NCI-H748 (cell line): ENCODE measurements around the gene TUT4.

Experiments used
- DNase-seq: peaks from one replicate; lab custom pipeline; 2025; ENCODE audit not compliant: unreplicated experiment; lab: John Stamatoyannopoulos, UW

The TUT4 gene

DNA sequence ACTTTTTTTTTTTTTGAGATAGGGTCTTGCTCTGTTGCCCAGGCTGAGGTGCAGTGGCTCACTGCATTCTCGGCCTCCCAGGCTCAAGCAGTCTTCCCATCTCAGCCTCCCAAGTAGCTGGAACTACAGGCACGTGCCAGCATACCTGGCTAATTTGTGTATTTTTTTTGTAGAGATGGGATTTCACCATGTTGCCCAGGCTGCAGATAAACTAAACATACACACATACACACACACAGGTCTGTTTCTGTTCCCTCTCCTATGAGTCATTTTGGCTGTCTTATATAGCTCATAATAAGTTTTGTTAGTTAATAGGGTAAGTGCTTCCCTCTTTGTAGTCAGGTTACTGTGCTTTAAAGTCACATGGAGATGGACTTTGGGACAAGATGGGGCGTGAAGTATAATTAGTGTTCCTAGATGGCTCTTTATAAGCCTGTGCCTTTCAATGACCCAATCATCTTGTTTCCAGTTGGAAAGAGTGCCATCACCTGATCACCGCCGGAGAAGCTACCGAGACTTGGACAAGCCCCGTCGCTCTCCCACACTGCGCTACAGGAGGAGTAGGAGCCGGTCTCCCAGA is 139.4 kb downstream of the TUT4 start:
- no peak for DNase-seq

DNA sequence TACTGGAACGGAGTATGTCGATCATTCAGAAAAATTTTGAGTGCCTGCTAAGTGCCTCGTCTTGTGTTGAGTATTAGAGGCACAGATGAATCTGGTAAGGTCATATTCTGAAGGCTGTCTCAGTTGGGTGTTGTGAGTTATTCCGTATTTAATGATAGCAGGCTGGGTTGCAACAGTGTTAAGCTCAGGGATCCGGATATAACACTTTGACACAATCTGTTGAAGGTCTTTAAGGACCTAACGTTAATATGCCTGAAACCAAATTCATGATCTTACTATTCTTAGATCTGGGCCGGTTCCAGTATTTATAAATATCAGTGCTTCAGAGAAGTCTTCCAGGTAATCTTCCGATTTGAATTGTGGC is 147.9 kb downstream of the TUT4 start:
- DNase-seq: no peak

DNA sequence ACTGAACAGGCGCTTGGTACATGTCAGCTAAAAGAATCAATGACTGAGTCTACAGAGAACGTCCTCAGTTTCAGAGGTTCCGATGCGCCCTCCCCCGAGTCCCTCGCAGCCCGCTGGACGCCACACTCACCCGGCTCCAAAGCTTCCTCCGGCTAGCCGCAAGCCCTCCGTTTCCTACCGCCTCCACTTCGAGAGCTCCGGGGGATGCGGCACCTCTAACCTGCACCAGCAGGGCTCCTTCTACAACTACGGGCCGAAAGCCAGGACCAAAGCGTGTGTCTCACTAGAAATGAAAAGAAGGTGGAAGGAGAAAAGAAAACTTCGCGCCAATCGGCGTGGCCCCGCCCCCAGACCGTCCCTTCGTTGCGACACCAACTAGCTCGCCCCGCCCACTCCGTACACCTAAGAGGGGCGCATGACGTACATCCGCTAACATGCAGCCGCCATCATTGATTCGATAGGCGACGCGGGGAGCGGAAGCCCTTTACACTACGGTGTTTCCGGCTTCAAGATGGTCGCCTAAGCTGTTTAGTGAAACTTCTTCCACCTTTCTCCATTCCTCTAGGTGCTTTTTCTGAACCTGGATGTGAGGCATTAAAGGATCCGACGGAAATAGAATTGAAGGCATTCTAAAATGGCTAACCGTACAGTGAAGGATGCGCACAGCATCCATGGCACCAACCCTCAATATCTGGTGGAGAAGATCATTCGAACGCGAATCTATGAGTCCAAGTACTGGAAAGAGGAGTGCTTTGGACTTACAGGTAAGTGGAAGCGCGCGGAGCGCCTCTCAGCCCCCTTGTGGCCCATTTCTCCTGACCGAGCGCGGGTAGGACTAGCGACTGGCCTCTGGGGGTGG is 148.5 kb downstream of the TUT4 start, which contains the start of the genes ORC1 and PRPF38A:
Gene ORC1, minus strand, starts transcription at position 308 of the 859 bp plus-strand sequence. CDS start 2,200 bp downstream, outside the sequence.
Gene PRPF38A, plus strand, starts transcription at position 487 of the 859 bp plus-strand sequence. Its CDS starts 148 bp downstream, at position 635.
- peak; percentile 99 for DNase-seq

DNA sequence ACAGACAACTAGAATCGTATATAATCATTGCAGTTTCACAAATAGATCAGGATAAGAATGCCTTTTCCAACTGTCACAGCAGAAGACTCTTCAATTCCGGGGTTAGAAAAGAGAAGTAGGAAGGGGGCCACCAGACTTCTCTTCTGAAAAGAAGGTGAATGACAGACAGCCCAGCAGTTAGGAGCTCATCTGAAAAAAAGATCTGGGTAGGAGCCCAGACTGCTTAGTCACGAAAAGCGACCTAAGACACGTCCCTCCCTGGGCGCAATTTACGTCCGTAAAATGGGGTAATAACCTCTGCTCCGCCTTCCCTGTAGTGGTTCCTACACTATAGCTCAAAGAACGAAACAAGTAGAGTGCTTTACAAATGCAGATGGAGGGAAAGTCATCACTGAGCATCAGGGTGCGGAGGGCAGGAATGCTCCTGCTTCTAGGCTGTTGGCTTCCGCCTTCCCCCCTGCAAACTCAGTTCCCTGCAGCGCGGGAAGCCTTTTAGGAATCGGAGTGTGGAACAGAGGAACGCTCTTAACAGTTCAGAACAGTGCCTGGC is 149.3 kb downstream of the TUT4 start:
- peak; percentile 71 for DNase-seq

DNA sequence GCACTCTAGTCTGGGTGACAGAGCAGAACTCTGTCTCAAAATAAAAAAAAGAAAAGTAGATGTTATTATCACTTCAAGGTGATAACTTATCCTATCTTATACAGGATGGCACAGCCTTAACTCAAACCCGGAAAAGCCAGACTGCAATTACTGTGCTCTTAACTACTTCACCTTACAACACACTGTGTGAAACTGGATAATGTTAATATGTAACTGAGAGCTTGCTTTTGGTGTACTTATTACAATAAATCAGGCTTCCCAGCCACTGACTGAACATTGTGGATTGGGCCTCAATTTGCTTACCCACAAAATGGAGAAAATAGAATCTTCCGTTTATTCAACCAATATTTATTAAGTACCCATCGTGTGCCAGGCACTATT is 150.0 kb downstream of the TUT4 start:
- no peak for DNase-seq

DNA sequence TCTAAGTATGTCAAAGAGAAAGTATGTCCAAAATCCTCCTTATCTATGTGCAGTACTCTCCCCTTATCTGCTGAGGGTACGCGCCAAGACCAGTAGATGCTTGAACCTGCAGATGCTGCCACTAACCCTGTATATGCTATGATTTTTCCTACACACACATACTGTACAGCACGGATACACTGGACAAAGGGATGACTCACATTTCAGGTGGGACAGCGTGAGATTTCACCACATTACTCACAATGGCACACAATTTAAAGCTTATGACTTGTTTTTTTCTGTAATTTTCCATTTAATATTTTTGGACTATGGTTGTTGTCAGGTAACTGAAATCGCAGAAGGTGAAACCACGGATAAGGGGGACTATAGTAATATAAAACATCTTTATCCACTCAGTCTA is 152.8 kb downstream of the TUT4 start:
- no peak for DNase-seq

DNA sequence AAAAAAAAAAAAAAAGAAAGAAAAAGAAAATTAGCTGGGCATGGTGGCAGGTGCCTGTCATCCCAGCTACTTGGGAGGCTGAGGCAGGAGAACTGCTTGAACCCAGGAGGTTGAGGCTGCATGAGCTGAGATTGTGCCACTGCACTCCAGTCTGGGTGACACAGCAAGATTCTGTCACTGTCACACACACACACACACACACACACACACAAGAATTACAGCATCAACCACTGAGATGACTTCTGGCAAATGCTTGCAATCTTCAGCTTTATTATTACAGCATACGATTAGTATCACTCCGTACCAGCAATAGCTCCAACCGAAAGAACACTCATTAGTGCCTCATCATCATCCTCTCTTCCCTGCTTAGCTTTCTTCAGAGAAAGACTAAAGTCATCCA is 153.3 kb downstream of the TUT4 start:
- DNase-seq: no peak

DNA sequence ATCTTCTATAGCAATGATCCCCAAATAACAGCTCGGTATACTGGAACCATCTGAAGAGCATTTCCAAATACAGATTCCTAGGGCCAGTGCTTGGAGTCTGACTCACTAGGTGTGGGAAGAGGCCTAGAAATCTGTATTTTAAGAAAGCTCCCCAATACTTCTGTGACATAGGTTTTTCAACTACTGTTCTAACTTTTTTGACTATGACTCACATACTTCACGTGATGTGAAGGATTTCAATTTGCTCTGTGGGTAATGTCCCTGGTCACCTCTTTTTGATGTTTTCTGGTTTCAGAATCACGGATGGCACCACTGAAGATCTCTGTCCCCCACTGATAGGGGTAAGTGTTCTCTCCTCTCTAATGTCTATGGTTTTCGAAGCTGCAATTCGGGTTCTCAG is 159.7 kb downstream of the TUT4 start:
- DNase-seq: no peak

DNA sequence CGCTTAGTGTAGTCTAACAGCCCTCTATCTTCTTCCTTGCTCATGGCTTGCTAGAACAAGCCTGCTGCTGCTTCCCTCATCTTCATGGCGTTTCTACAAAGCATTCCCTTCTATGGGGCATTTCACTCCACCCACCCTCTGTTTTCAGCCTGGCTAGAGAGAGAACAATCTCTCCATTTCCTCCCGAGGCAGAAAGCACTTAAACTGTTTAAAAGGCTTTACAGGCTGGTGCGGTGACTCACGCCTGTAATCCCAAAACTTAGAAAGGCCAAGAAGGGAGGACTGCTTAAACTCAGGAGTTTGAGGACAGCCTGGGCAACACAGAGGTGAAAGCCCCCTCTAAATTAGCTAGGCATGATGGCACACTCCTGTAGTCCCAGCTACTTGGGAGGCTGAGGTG is 166.4 kb downstream of the TUT4 start:
- no peak for DNase-seq

DNA sequence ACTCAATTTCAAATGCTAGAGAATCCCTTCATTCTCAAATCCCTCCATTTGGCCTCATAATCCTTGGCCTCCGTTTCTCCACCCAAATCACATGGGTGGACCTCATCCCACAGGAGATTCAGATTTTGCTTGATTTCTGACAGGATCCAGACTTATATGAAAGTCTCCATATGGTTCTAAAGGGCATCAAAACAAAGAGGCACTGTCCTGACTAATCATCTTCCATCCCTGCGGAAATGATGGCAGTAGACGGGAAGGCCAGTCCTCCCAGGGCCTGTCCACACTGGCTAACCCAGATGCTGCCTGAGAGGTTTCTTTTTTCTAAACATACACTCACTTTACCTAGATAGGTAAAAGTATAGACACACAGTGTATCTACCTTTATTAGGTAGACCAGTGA is 167.5 kb downstream of the TUT4 start:
- DNase-seq: no peak
